HepG2 (cell line): Measurements from ENCODE around the gene NUP88. TPM values are rescaled to one million over a fixed set of nuclear protein-coding genes. Genes with fewer than 3 reads are reported as not detected.

ENCODE experiments used
- FOXO1 ChIP-seq: sonication (generic); formaldehyde crosslinking; IDR thresholded peaks from 2 replicates; pipeline ENCODE4 v1.4.0; 2020; ENCODE audit warnings: missing genetic modification reagents
- GATA4 ChIP-seq: sonication (generic); IDR thresholded peaks from 2 replicates; pipeline ENCODE4 v1.6.1; 2016; ENCODE audit warnings: antibody characterized with exemption, low read depth, borderline replicate concordance
- HBP1 ChIP-seq: IDR thresholded peaks from 2 replicates; pipeline ENCODE4 v1.6.1; 2016; ENCODE audit warnings: low read depth, control low read depth
- HNF1A ChIP-seq, 2 experiments: sonication (generic) in 1 of 2; formaldehyde crosslinking in 1 of 2; IDR thresholded peaks; 2 replicates each; pipeline versions ENCODE4 v1.4.0 to v1.6.1; 2016 to 2020; ENCODE audit warnings: borderline replicate concordance in 1 of 2, low read depth in 1 of 2, mild to moderate bottlenecking in 1 of 2, missing genetic modification reagents in 1 of 2
- MATR3 ChIP-seq: sonication (generic); formaldehyde crosslinking; IDR thresholded peaks from 2 replicates; pipeline ENCODE4 v1.4.0; 2020; ENCODE audit warnings: missing genetic modification reagents
- MAZ ChIP-seq, 2 experiments: sonication (generic) in 1 of 2; formaldehyde crosslinking in 1 of 2; IDR thresholded peaks; 2 replicates each; pipeline versions ENCODE4 v1.5.0 to v1.6.1; 2012 to 2020; ENCODE audit warnings: low read depth in 2 of 2, mild to moderate bottlenecking in 2 of 2, borderline replicate concordance in 1 of 2, improper control_type of control experiment in 1 of 2, low read length in 1 of 2, missing genetic modification reagents in 1 of 2, moderate library complexity in 1 of 2
- NFYB ChIP-seq: sonication (generic); formaldehyde crosslinking; IDR thresholded peaks from 2 replicates; pipeline ENCODE4 v1.4.0; 2020; ENCODE audit warnings: missing genetic modification reagents
- PHF21A ChIP-seq: sonication (generic); formaldehyde crosslinking; IDR thresholded peaks from 2 replicates; pipeline ENCODE4 v1.5.0; 2020; ENCODE audit warnings: mild to moderate bottlenecking, missing genetic modification reagents
- TRIM24 ChIP-seq: sonication (generic); formaldehyde crosslinking; IDR thresholded peaks from 2 replicates; pipeline ENCODE4 v1.8.0; 2022; ENCODE audit warnings: mild to moderate bottlenecking, missing genetic modification reagents
- ZNF136 ChIP-seq: sonication (generic); formaldehyde crosslinking; IDR thresholded peaks from 2 replicates; pipeline ENCODE4 v1.8.1; 2022; ENCODE audit warnings: low read depth, mild to moderate bottlenecking, moderate library complexity, missing genetic modification reagents
- ZNF672 ChIP-seq: sonication (generic); formaldehyde crosslinking; IDR thresholded peaks from 2 replicates; pipeline ENCODE4 v1.8.1; 2022; ENCODE audit warnings: missing genetic modification reagents
- polyA plus RNA-seq, 8 experiments: library from polyadenylated mRNA; depleted of rRNA in 3 of 8; stranded (reverse) in 7 of 8; unstranded in 1 of 8; fragments of >200 nt; fragmentation: Illumina TruSeq in 4 of 8; extraction: Trizol in 4 of 8; gene quantifications; 2 replicates each; pipeline versions ENCODE4 v1.2.1 to v1.2.3, GENCODE V29; 2011 to 2016; ENCODE audit warnings: low read depth in 4 of 8, missing spikeins in 1 of 8, mixed read lengths in 1 of 8; ENCODE audit not compliant: insufficient read depth in 1 of 8
- total RNA-seq, 5 experiments: library from RNA; depleted of rRNA; stranded (reverse); fragments of >200 nt; fragmentation: Illumina TruSeq; extraction: Trizol; gene quantifications; 2 replicates each; pipeline ENCODE4 v1.2.3, GENCODE V29; 2016; ENCODE audit warnings: low read depth in 1 of 5
- TF ChIP-seq, protein P1 (sequence below): sonication (generic); formaldehyde crosslinking; IDR thresholded peaks from 2 replicates; pipeline ENCODE4 v1.4.0; 2020; ENCODE audit warnings: missing genetic modification reagents
- TF ChIP-seq, protein P2 (sequence below): sonication (generic); formaldehyde crosslinking; IDR thresholded peaks from 2 replicates; pipeline ENCODE4 v1.5.1; 2020; ENCODE audit warnings: missing genetic modification reagents, mild to moderate bottlenecking, borderline replicate concordance

Gene NUP88
- total and polyA plus RNA-seq, 2 of the 13 experiments (the other 11 are each of a cell fraction or from before 2014, with no cell fraction given), result 48.2 to 130 TPM

- TF ChIP-seq, protein P1, sequence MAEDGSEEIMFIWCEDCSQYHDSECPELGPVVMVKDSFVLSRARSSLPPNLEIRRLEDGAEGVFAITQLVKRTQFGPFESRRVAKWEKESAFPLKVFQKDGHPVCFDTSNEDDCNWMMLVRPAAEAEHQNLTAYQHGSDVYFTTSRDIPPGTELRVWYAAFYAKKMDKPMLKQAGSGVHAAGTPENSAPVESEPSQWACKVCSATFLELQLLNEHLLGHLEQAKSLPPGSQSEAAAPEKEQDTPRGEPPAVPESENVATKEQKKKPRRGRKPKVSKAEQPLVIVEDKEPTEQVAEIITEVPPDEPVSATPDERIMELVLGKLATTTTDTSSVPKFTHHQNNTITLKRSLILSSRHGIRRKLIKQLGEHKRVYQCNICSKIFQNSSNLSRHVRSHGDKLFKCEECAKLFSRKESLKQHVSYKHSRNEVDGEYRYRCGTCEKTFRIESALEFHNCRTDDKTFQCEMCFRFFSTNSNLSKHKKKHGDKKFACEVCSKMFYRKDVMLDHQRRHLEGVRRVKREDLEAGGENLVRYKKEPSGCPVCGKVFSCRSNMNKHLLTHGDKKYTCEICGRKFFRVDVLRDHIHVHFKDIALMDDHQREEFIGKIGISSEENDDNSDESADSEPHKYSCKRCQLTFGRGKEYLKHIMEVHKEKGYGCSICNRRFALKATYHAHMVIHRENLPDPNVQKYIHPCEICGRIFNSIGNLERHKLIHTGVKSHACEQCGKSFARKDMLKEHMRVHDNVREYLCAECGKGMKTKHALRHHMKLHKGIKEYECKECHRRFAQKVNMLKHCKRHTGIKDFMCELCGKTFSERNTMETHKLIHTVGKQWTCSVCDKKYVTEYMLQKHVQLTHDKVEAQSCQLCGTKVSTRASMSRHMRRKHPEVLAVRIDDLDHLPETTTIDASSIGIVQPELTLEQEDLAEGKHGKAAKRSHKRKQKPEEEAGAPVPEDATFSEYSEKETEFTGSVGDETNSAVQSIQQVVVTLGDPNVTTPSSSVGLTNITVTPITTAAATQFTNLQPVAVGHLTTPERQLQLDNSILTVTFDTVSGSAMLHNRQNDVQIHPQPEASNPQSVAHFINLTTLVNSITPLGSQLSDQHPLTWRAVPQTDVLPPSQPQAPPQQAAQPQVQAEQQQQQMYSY (CRISPR knock-in tag), result peak; percentile 94
- peak; percentile 41; the same call in 1 of the 2 replicates for TF ChIP-seq NFYB (CRISPR knock-in tag)
- TF ChIP-seq FOXO1 (CRISPR knock-in tag), result no peak; the same call in 1 of the 2 replicates
- no peak for TF ChIP-seq PHF21A (CRISPR knock-in tag)
- no peak for TF ChIP-seq TRIM24 (CRISPR knock-in tag)
- no peak for TF ChIP-seq ZNF136
- TF ChIP-seq, protein P2, sequence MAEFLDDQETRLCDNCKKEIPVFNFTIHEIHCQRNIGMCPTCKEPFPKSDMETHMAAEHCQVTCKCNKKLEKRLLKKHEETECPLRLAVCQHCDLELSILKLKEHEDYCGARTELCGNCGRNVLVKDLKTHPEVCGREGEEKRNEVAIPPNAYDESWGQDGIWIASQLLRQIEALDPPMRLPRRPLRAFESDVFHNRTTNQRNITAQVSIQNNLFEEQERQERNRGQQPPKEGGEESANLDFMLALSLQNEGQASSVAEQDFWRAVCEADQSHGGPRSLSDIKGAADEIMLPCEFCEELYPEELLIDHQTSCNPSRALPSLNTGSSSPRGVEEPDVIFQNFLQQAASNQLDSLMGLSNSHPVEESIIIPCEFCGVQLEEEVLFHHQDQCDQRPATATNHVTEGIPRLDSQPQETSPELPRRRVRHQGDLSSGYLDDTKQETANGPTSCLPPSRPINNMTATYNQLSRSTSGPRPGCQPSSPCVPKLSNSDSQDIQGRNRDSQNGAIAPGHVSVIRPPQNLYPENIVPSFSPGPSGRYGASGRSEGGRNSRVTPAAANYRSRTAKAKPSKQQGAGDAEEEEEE (CRISPR knock-in tag), result no peak
- TF ChIP-seq HBP1, result 0 out of 2 replicates have a peak, but pooled peaks have one; percentile 34
- peak; percentile 91; the same call in 1 of the 2 replicates for TF ChIP-seq ZNF672 (CRISPR knock-in tag)
- TF ChIP-seq MATR3, result no peak
- no peak for TF ChIP-seq GATA4
- peak; percentile 80 for TF ChIP-seq MAZ (IDR thresholded peaks at IDR 0.05; ENCODE audit: borderline replicate concordance, low read depth, low read length)
- peak; percentile 83 for TF ChIP-seq MAZ (CRISPR knock-in tag; IDR thresholded peaks at IDR 0.05; ENCODE audit: low read depth)
- TF ChIP-seq HNF1A (IDR thresholded peaks at IDR 0.05; ENCODE audit: low read depth), result no peak
- TF ChIP-seq HNF1A (CRISPR knock-in tag; IDR thresholded peaks at IDR 0.05; ENCODE audit: borderline replicate concordance), result peak; percentile 12; the same call in 1 of the 2 replicates
Measured at GRCh38 chr17:5438716-5439445, 19.4 kb upstream of the NUP88 start, which contains the start of gene C1QBP (continued).
